ENCODE measurements around the gene STRN.
"Not testable (repeated sequence)": the region's sequence is repeated elsewhere in the genome, so short reads cannot be mapped to it uniquely, and the experiment has no call there.

The STRN gene

GRCh38 chr2:36834203-36834602, 132.1 kb downstream of the STRN start:
- no peak for DNase-seq

GRCh38 chr2:36831185-36831584, 135.2 kb downstream of the STRN start:
- DNase-seq, result no peak

DNA sequence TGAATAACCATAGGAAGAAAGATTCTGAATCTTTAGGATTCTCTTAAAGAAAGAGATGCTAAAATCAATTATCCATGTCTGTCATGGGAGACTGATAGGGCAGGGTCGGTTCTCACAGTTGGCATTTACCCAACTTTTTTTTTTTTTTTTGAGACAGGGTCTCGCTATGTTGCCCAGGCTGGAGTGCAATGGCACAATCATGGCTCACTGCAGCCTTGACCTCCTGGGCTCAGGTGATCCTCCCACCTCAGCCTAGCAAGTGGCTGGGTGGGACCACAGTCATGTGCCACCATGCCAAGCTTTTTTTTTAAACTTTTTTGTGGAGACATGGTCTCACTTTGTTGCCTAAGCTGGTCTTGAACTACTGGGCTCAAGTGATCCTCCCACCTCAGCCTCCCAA, 141.7 kb downstream of the STRN start:
- not testable (repeated sequence) for DNase-seq

GRCh38 chr2:36824273-36824672, 142.1 kb downstream of the STRN start:
- no peak for DNase-seq

GRCh38 chr2:36823862-36824261, 142.5 kb downstream of the STRN start:
- no peak for DNase-seq

GRCh38 chr2:36820942-36821605, 145.3 kb downstream of the STRN start:
- no peak for DNase-seq

GRCh38 chr2:36819095-36819711, 147.1 kb downstream of the STRN start:
- DNase-seq, result no peak

DNA sequence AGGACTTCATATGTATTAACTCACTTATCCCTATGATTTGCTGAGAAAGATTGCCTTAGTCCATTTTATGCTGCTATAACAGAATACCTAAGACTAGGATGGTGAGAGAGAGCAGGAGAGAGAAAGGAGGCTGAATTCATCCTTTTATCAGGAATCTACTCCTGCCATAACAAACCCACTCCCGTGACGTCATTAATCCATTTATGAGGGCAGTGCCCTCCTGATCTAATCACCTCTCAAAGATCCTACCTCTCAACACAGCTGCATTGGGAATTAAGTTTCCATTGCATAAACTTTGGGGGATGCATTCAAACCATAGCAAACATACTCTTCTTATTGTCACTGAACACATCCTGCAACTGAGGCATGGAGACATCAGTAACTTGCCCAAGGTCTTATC, 147.8 kb downstream of the STRN start:
- DNase-seq, result no peak

DNA sequence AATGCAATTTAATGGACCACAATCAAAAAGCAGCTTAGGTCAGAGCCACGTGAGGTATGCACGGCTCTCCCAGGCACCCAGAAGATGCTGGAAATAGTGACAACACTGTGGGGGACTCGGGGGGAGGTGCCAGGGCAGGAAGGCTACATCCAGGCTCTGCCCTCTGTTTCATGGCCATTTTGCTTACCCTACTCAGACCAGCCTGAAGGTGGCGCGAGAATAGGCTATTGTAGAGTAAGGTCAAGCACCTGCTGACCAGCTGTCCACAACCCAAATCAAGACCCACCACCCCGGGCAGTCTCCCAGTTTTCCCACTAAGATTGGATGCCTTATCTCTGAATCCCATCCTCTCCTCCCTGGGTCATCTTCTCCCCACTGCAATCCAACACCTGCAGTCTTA, 154.1 kb downstream of the STRN start:
- no peak for DNase-seq

- no peak for DNase-seq
These were observed 155.3 kb downstream of the STRN start for GRCh38 chr2:36811071-36811470.

GRCh38 chr2:36809069-36809445, 157.3 kb downstream of the STRN start:
- DNase-seq, result no peak

DNA sequence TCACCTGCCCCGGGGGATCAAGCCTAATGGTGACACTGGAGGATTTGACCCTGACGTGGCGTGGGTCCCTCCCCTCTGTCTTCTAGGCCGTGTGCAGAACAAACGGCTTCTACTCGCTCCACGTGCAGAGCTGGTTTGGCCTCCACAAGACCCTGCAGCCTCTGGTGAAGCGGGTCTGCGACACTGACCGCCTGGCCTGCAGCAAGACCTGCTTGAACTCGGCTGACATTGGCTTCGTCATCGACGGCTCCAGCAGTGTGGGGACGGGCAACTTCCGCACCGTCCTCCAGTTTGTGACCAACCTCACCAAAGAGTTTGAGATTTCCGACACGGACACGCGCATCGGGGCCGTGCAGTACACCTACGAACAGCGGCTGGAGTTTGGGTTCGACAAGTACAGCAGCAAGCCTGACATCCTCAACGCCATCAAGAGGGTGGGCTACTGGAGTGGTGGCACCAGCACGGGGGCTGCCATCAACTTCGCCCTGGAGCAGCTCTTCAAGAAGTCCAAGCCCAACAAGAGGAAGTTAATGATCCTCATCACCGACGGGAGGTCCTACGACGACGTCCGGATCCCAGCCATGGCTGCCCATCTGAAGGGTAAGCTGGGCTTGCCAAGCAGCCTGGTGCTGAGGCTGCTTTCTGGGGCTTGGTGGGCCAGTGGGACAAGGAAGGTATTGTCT, 157.8 kb downstream of the STRN start:
- no peak for DNase-seq

DNA sequence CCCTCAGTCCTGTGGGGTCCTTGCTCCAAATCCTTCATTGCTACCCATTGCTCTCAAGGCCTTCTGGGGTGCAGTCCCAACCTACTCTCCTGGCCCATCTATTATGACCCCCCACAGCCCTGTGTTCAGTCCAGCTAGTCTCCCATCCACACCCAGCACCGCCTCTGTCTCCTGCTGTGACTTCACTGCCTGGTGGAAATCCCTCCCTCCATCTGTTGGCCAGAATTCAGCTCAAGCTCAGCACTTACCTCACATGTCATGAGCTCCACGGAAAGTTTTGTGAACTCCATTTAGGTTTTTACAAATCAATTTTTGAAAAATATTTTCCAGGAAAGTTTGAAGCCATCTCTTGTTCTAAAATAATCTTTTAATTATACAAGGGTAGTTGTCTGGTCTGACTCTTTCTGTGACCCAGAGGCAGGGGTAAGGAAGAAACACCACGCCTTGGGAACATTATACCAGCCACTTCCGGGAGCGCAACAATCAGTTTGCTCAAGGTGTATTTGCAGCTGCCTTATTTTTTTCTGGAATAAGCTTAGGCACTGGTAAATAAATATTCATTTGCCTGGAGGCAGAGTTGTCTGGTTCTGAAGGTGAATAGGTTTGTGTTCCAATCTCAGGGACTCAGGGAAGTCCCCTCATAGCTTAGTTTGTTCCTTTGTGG, 159.0 kb downstream of the STRN start:
- DNase-seq, result no peak

GRCh38 chr2:36805635-36806224, 160.6 kb downstream of the STRN start:
- DNase-seq, result no peak

GRCh38 chr2:36802952-36803351, 163.4 kb downstream of the STRN start:
- no peak for DNase-seq

- DNase-seq, result peak; percentile 14
These were observed 165.2 kb downstream of the STRN start for GRCh38 chr2:36801088-36801487.

GRCh38 chr2:36800381-36800780, 166.0 kb downstream of the STRN start:
- peak; percentile 33 for DNase-seq

GRCh38 chr2:36798724-36799123, 167.6 kb downstream of the STRN start:
- no peak for DNase-seq

- no peak for DNase-seq
These were observed 168.8 kb downstream of the STRN start for GRCh38 chr2:36797324-36798070.
